HG03469 (cell line): ENCODE results near the gene TMEM145.
"Not testable (repeated sequence)": the region's sequence is repeated elsewhere in the genome, so short reads cannot be mapped to it uniquely, and the experiment has no call there.

ENCODE experiments used
- ATAC-seq: cut with Tn5 transposase; IDR thresholded peaks from one replicate; pipeline ENCODE4 v1.9.1; 2021; ENCODE audit warnings: mild to moderate bottlenecking, moderate library complexity, moderate number of reproducible peaks; ENCODE audit not compliant: unreplicated experiment

Gene TMEM145

DNA sequence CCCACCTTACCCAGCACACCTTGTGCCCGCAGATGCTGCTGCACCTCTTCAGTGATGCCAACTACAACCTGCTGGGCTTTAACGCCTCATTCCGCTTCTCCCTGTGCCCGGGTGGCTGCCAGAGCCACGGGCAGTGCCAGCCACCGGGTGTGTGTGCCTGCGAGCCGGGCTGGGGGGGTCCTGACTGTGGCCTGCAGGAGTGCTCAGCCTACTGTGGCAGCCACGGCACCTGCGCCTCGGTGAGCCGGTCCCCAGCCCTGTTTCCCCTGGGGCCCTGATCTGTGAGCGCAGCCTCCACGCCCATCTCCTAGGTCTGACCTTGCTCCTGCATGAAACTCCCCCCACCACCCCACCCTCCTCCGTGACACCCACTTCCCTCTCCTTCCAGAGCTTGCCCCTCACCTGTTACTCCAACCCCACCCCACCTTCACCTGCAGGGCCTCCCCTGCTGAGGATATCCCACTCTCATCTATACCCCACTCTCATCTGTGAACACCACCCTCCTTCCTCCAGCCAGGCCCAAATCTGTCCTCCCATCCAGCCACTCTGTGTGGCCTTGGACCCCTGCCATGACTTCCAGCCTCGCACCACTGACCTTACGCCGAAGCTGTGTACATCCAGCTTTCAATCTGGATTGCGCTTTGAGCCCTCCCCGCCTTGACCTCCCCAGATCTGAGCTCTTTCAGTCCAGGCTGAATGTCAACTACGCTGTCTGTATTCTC, 21.0 kb downstream of the TMEM145 start:
- no peak for ATAC-seq

DNA sequence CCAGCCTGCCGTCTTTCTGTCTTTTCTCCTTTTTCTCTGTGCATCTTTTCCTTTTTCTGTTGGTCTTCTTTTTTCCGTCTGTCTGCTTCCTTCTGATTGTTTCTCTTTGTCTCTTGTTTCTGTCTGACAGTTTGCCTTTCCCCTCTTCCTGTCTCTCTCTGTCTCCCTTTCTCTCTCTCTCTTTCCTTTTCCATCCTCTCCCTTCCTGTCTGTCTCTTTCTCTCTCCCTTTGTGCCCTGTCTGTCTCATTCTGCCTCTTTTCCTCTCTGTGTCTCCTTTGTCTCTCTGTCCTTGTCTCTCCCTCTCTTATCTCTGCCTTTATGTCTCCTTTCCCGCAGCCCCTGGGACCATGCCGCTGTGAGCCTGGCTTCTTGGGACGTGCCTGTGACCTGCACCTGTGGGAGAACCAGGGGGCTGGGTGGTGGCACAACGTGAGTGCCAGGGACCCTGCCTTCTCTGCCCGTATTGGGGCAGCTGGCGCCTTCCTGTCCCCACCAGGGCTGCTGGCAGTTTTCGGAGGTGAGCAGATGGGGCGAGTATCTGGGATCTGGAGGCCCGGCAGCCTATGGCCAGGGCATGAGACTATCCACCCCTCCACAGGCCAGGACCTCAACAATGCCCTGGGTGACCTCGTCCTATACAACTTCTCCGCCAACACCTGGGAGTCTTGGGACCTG, 21.7 kb downstream of the TMEM145 start:
- no peak for ATAC-seq

DNA sequence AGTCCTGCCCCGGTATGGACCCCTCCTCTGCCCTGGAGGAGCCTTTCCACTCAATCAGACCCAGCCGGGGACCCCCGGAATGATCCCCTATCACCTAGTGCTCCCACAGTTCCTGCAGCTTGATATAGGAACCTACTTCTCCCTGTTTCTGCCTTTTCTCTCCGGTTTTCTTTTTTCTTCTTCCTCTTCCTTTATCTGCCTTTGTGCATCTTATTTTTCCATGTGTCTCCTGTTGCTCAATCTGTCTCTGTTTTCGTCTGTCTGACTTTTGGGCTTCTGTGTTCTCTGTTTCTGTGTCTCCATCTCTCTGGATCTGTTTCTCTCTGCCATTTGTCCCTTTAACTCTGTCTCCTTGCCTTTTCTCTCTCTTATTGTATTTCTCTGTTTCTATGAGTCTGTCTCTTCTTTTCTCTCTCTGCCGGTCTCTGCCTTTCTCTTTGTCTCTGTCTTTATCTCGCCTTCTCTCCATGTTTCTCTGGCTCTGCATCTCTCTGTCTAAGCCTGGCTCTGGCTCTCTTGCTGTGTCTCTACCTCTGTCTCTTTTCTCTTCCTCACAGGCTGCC, 22.3 kb downstream of the TMEM145 start:
- ATAC-seq, result no peak

DNA sequence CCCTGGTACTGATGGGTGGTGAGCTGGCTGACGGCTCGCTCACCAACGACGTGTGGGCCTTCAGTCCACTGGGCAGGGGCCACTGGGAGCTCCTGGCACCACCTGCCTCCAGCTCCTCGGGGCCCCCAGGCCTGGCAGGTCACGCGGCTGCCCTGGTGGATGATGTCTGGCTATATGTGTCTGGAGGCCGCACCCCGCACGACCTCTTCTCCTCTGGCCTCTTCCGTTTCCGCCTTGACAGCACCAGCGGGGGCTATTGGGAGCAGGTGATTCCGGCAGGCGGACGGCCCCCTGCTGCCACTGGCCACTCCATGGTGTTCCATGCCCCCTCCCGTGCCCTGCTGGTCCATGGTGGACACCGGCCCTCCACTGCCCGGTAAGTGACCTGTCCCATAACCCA, 22.9 kb downstream of the TMEM145 start:
- ATAC-seq, result no peak

DNA sequence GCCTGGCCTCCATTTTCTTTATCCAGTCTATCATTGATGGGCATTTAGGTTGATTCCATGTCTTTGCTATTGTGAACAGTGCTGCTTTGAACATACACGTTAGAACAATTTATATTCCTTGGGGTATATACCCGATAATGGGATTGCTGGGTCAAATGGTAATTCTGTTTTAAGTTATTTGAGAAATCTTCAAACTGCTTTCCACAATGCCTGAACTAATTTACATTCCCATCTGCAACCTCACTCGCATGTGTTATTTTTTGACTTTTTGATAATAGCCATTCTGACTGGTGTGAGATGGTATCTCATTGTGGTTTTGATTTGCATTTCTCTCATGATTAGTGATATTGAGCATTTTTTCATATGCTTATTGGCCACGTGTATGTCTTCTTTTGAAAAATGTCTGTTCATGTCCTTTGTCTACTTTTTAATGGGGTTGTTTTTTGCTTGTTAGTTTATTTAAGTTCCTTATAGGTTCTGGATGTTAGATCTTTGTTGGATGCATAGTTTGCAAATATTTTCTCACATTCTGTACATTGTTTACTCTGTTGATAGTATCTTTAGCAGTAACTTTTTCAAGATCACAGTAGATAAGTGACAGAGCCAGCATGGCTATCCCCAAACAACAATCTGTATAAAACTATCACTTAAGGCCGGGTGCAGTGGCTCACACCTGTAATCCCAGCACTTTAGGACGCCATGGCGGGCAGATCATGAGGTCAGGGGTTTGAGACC, 26.2 kb downstream of the TMEM145 start:
- ATAC-seq, result not testable (repeated sequence)

DNA sequence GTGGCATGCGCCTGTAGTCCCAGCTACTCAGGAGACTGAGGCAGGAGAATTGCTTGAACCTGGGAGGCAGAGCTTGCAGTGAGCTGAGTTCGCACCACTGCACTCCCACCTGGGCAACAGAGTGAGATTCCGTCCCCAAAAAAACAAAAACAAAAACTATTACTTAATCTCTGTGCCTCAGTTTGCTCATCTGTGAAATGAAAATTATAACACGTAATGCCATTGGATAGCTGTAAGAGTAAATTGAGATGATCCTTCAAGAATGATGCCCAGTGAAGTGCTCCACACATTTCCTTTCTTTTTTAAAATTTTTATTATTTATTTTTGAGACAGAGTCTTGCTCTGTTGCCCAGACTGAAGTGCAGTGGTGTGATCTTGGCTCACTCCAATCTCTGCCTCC, 26.8 kb downstream of the TMEM145 start:
- not testable (repeated sequence) for ATAC-seq

GRCh38 chr19:42343344-42344110, 30.4 kb downstream of the TMEM145 start:
- ATAC-seq, result no peak

DNA sequence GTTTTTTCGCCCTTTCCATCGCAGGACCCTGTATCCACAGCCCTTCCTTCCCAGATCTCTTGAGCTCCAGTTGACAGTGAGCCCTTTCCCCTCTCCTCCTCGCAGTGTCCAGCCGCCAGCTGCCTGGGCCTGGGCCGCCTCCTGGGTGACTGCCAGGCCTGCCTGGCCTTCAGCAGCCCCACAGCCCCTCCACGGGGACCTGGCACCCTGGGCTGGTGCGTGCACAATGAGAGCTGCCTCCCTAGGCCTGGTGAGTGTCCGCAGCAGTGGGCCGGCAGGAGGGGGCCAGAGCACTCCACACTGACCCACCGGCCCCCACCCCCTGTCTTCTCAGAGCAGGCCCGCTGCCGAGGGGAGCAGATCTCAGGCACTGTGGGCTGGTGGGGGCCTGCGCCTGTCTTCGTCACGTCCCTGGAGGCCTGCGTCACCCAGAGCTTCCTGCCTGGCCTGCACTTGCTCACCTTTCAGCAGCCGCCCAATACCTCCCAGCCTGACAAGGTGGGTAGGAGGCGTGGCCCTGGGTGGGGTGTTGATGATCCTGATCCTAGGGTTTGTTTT, 31.3 kb downstream of the TMEM145 start:
- no peak for ATAC-seq

DNA sequence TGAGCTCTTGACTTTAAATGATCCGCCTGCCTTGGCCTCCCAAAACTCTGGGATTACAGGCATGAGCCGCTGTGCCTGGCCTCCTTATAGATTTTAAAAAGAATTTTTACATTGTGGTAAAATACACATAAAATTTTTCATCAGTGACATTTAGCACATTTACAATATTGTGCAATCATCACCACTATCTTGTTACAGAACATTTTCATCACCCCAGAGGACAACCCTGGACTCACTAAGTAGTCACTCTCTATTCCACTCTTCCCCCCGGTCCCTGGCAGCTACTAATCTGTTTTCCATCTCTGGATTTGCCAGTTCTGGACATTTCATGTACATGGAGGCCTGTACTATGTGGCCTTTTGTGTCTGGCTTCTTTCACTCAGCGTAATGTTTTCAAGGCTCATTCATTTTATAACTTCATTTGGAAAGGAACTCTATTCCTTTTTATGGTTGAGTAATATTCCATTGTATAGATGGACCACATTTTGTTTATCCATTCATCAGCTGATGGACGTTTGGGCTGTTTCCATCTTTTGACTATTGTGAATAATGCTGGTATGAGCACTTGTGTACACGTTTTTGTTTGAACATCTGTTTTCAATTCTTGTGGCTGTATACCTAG, 32.2 kb downstream of the TMEM145 start:
- no peak for ATAC-seq

GRCh38 chr19:42348211-42348610, 35.1 kb downstream of the TMEM145 start:
- ATAC-seq, result no peak

DNA sequence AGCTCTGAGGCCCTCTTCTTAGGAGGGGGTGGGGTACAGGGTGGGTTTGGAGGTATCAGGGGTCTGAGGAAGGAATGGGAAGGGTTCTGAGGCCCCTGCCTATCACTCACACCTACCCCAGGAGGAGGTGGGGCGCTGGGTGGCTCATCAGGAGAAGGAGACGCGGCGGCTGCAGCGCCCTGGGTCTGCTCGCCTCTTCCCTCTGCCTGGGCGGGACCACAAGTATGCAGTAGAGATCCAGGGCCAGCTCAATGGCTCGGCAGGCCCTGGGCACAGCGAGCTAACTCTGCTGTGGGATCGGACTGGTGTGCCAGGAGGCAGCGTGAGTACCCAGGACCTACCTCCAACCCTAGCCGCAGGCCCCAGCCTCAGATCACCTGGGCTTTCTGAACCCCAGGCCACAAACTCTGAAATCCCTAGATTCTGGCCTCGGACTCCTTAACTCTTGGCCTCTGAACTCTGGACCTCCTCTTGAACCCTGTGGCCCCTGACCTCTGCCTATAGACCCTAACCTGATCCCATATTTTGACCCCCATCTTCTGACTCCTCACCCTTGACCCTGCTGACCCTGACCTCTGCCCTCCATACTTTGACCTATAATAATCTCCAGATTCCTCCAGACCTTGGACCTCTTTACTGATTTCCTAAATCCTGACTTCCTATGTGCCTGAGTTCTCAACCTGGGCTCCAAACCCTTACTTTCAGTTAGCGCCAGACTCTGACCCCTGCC, 36.4 kb downstream of the TMEM145 start:
- ATAC-seq, result no peak

- ATAC-seq, result no peak
Observed at GRCh38 chr19:42350417-42350816, 37.3 kb downstream of the TMEM145 start.

- ATAC-seq, result no peak
Observed at GRCh38 chr19:42351079-42351735, 38.1 kb downstream of the TMEM145 start.

DNA sequence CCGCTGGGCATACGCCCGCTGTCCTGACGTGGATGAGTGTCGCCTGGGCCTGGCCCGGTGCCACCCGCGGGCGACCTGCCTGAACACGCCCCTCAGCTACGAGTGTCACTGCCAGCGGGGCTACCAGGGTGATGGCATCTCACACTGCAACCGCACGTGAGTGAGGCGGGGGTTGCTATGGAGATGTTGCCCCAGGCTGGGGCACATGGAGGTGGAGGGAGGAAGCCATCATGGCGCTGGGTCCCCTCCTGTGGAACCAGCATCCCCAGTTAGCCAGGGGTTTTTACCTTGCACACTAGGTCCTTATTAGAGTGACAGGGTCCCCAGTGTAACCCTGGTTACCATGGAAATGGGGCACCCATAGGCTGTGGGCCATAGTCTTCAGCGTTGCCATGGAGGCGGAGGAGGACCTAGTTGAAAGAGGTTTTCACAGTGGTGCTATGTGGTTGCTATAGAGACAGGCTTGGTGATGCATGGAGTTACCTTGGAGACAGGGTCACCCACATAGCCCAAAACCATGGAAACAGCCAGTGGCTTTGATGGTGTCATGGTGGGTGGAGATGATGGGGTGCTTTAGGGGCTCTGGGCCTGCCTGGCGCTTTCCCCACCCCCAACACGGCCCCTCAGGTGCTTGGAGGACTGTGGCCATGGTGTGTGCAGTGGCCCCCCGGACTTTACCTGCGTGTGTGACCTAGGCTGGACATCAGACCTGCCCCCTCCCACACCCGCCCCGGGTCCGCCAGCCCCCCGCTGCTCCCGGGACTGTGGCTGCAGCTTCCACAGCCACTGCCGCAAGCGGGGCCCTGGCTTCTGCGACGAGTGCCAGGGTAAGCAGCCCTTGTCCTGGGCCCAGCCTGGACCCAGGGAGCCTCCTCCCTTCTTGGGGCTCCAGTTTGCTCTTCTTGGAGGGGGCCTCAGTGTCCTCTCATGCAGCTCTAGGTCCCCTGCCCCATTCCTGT, 39.5 kb downstream of the TMEM145 start:
- no peak for ATAC-seq

- ATAC-seq, result no peak
Observed at GRCh38 chr19:42353341-42354015, 40.4 kb downstream of the TMEM145 start.

- ATAC-seq, result no peak
Observed at GRCh38 chr19:42355896-42356295, 42.8 kb downstream of the TMEM145 start.

- no peak for ATAC-seq
Observed at GRCh38 chr19:42356686-42357085, 43.6 kb downstream of the TMEM145 start.
